ENCODE measurements around the gene CPSF4L. TPM values are rescaled to one million over a fixed set of nuclear protein-coding genes. Genes with fewer than 3 reads are reported as not detected.

CPSF4L gene
- total RNA-seq, 2 experiments from 2014 or later, result not detected

DNA sequence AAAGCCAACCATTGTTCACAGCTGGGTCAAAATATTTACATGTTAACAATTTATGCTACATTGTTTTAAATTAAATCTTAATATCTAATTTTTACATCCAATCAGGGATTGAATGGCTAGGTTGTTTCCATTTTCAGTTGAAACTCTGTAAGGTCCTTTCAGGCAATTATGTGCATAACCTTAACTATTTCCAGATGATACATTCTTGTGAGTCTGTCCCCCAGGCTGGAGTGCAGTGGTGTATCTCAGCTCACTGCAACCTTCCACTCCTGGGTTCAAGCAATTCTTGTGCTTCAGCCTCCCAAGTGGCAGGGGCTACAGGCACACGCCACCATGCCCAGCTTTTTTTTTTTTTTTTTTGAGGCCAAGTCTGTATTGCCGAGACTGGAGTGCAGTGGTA lies 39.7 kb upstream of the CPSF4L start:
- Mint-ChIP-seq H3K27me3 (ENCODE audit: low read depth) (peaks cover 6% of the 10 kb centered on the region), H3K4me1 (ENCODE audit: low read depth) (peaks cover 2% of the 10 kb centered on the region), H3K4me3 (no peak overlapping the region), H3K36me3 (ENCODE audit: low read depth) (no peaks in the 10 kb centered on the region), H3K9me3 (no peaks in the 10 kb centered on the region), H3K27ac (no peak overlapping the region)
- CTCF ChIA-PET, result interaction anchor here (0.6 to 1.1 kb wide), 3 partner anchors 10 to 78 kb away, joined by 3 read pairs; no protein-coding TSS in a partner anchor
- no peak for DNase-seq
- intact Hi-C loops (cut with micrococcal nuclease), result no loop called here

- CTCF ChIA-PET, result no interaction called here
- no peak overlapping the region for H3K27ac Mint-ChIP-seq
- H3K36me3 Mint-ChIP-seq (ENCODE audit: low read depth), result no peaks in the 10 kb centered on the region
- H3K4me1 Mint-ChIP-seq (ENCODE audit: low read depth), result peaks cover 2% of the 10 kb centered on the region
- no peak for DNase-seq
- H3K9me3 Mint-ChIP-seq, result no peaks in the 10 kb centered on the region
- no peak overlapping the region for H3K4me3 Mint-ChIP-seq
- peaks cover 6% of the 10 kb centered on the region for H3K27me3 Mint-ChIP-seq (ENCODE audit: low read depth)
- intact Hi-C loops (cut with micrococcal nuclease), result no loop called here
Observed at GRCh38 chr17:73300392-73300791, 38.7 kb upstream of the CPSF4L start.

DNA sequence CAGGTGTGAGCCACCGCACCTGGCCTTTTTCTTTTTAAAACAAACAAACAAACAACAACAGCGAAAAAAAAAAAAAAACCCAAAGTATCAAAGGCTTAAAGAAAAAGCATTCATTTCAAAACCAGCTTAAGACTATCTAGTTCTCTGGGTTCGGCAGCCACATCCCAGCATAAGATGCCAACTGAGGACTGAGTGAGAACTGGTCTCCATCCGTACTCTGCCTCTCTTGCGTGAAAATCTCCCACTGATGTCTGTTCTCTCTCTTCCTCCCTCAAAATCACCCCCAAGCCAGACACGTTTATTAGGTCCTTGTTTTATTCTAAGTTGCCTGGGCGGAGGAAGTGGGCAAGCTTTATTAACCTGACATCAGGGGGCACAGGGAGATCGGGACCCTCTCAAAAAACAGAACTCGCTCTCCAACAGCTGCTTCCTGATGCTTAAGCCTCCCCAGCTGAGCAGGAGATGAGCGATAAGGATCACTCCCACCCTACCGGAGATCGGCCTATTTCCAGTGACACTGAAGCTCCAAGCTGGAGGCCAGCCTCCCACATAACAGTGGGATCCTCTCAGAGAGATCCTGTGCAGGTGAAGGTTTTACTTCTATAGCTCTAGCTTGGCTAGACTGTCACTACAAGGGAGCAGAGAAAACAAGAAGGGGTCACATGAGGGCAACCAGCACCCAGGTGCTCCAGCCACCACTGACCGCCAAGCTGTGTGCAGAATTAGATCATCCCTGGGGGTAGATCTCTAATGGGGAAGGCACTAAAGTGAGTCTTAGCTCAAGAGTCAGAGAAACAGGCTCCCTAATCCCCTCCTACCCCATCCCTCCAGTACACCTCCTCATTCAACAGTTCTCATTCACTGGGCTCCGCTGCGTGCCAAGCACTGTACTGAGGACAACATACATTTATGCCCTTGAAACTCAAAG lies 36.5 kb upstream of the CPSF4L start:
- H3K4me1 Mint-ChIP-seq (ENCODE audit: low read depth), result no peaks in the 10 kb centered on the region
- no peak overlapping the region for H3K27ac Mint-ChIP-seq
- intact Hi-C loops (cut with micrococcal nuclease), result no loop called here
- H3K27me3 Mint-ChIP-seq (ENCODE audit: low read depth), result no peaks in the 10 kb centered on the region
- no peaks in the 10 kb centered on the region for H3K36me3 Mint-ChIP-seq (ENCODE audit: low read depth)
- CTCF ChIA-PET, result interaction anchor here (0.8 to 1.2 kb wide), 2 partner anchors 12 to 42 kb away, joined by 4 read pairs; no protein-coding TSS in a partner anchor
- H3K9me3 Mint-ChIP-seq, result no peaks in the 10 kb centered on the region
- no peak overlapping the region for H3K4me3 Mint-ChIP-seq
- DNase-seq, result no peak

DNA sequence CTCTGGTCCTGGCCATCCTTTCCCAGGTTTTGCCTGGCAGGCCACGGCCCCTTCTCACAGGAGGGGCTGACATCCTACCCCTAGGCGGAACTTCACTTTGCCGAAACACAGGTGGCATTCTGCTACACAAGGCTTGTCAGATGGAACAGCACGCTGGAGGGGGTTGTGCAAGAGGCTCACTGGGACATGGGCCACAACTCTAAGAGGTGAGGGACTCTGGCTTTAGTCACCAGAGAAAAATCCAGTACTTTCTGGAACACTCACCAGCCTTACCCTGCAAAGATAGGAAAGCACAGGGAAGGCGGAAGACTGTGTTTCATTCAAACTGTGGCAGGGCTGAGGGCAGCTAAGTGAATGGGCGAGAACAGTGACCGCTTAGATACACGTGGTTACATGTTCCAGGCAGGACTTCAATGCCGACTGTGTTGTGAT lies 31.8 kb upstream of the CPSF4L start:
- Mint-ChIP-seq H3K27me3 (ENCODE audit: low read depth) (no peaks in the 10 kb centered on the region), H3K9me3 (no peaks in the 10 kb centered on the region), H3K4me3 (no peak overlapping the region), H3K36me3 (ENCODE audit: low read depth) (no peaks in the 10 kb centered on the region), H3K4me1 (ENCODE audit: low read depth) (peaks cover 7% of the 10 kb centered on the region), H3K27ac (no peak overlapping the region)
- CTCF ChIA-PET, result no interaction called here
- intact Hi-C loops (cut with micrococcal nuclease), result no loop called here
- no peak for DNase-seq

- Mint-ChIP-seq H3K4me3 (no peak overlapping the region), H3K27ac (no peak overlapping the region), H3K4me1 (ENCODE audit: low read depth) (peaks cover 7% of the 10 kb centered on the region), H3K27me3 (ENCODE audit: low read depth) (no peaks in the 10 kb centered on the region), H3K36me3 (ENCODE audit: low read depth) (no peaks in the 10 kb centered on the region), H3K9me3 (no peaks in the 10 kb centered on the region)
- CTCF ChIA-PET, result no interaction called here
- DNase-seq, result no peak
- intact Hi-C loops (cut with micrococcal nuclease), result no loop called here
Observed at GRCh38 chr17:73293031-73293430, 31.4 kb upstream of the CPSF4L start.

DNA sequence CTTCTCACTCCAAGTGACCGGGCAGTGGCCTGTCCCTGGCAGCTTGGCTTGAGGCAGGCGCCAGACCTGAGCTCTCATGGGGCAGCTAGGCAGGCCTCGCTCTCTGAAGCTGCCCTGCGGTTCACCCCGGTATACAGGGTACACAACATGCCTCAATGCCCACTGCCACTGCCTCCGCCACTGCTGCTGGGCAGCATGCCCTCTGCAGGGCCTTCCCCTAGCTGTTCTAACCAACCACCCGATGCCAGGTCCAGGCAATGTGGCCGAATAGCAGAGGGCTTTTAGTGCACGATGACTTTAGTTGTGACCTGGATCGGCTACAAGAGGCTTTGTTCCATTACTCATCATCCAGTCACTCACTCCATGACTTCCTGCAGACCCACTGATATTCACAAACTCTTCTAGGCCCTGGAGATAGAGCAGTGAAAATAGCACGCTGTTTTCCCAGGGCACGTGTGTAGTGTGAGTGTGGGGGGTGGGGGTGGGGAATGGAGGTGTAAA lies 30.4 kb upstream of the CPSF4L start:
- H3K36me3 Mint-ChIP-seq (ENCODE audit: low read depth), result no peaks in the 10 kb centered on the region
- H3K4me3 Mint-ChIP-seq, result no peak overlapping the region
- no peaks in the 10 kb centered on the region for H3K9me3 Mint-ChIP-seq
- CTCF ChIA-PET, result no interaction called here
- H3K27me3 Mint-ChIP-seq (ENCODE audit: low read depth), result no peaks in the 10 kb centered on the region
- intact Hi-C loops (cut with micrococcal nuclease), result no loop called here
- H3K27ac Mint-ChIP-seq, result no peak overlapping the region
- no peak for DNase-seq
- peaks cover 7% of the 10 kb centered on the region for H3K4me1 Mint-ChIP-seq (ENCODE audit: low read depth)

- no peak for DNase-seq
- intact Hi-C loops (cut with micrococcal nuclease), result no loop called here
- H3K27ac Mint-ChIP-seq, result no peak overlapping the region
Observed at GRCh38 chr17:73291260-73291801, 29.7 kb upstream of the CPSF4L start.

DNA sequence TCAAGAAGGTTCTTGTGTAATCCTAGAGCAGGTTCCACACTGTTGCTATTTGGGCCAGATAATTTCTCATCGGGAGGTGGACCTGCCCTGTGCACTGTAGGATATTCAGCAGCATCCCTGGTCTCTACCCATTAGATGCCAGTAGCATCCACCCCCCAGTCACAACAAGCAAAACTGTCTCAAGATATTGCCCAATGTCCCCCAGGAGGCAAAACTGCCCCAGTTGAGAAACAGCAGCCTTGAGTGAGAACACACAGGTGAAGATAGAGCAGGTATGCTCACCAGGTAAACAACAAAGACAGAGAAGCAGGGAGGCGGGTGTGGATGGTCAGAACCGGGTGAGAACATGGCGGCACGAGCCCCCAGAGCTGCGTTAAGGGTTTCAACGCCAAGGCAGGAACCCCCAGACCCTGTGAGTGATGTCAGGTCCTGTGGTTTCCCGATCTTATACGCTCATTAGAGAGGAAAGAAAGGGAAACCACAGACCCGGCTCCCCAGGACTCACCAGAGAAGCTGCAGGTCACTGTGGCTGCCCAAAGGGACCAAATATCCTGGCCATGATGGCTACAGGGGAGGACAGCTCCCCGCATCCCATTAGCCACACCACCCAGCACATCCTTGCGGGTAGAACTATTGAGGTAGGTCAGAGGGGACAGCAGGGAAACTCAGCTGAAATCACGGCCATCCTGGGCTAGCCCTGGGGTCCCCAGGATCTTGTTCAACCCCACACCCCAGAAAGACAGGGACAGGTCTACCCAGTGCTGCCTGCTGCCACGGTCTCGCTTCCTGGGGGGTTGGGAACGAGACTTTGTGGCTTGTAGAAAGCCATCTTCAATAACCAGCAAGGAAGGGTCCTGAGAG lies 28.9 kb upstream of the CPSF4L start:
- intact Hi-C loops (cut with micrococcal nuclease), result no loop called here
- no peaks in the 10 kb centered on the region for H3K36me3 Mint-ChIP-seq (ENCODE audit: low read depth)
- H3K27me3 Mint-ChIP-seq (ENCODE audit: low read depth), result no peaks in the 10 kb centered on the region
- H3K4me3 Mint-ChIP-seq, result no peak overlapping the region
- no peak for DNase-seq
- no peaks in the 10 kb centered on the region for H3K9me3 Mint-ChIP-seq
- peaks cover 7% of the 10 kb centered on the region for H3K4me1 Mint-ChIP-seq (ENCODE audit: low read depth)
- CTCF ChIA-PET, result interaction anchor here (0.6 to 1.1 kb wide), 3 partner anchors 11 to 79 kb away, joined by 3 to 4 read pairs (median 3); no protein-coding TSS in a partner anchor
- no peak overlapping the region for H3K27ac Mint-ChIP-seq

More at GRCh38 chr17:73291260-73291801, 29.7 kb upstream of the CPSF4L start:
- CTCF ChIA-PET, result interaction anchor here (0.6 to 1.1 kb wide), 3 partner anchors 10 to 78 kb away, joined by 3 to 4 read pairs (median 3); no protein-coding TSS in a partner anchor
- Mint-ChIP-seq H3K4me1 (ENCODE audit: low read depth) (peaks cover 7% of the 10 kb centered on the region), H3K27me3 (ENCODE audit: low read depth) (no peaks in the 10 kb centered on the region), H3K4me3 (no peak overlapping the region), H3K36me3 (ENCODE audit: low read depth) (no peaks in the 10 kb centered on the region), H3K9me3 (no peaks in the 10 kb centered on the region)

GRCh38 chr17:73289549-73290254 lies 28.0 kb upstream of the CPSF4L start:
- CTCF ChIA-PET, result no interaction called here
- Mint-ChIP-seq H3K27ac (no peak overlapping the region), H3K36me3 (ENCODE audit: low read depth) (no peaks in the 10 kb centered on the region), H3K27me3 (ENCODE audit: low read depth) (no peaks in the 10 kb centered on the region), H3K9me3 (no peaks in the 10 kb centered on the region), H3K4me1 (ENCODE audit: low read depth) (peaks cover 7% of the 10 kb centered on the region), H3K4me3 (no peak overlapping the region)
- intact Hi-C loops (cut with micrococcal nuclease), result no loop called here
- DNase-seq, result no peak

- no peak overlapping the region for H3K4me3 Mint-ChIP-seq
- no peaks in the 10 kb centered on the region for H3K9me3 Mint-ChIP-seq
- intact Hi-C loops (cut with micrococcal nuclease), result no loop called here
- CTCF ChIA-PET, result interaction anchor here (0.5 to 0.9 kb wide), 2 partner anchors 22 to 81 kb away, joined by 4 read pairs; no protein-coding TSS in a partner anchor
- peaks cover 7% of the 10 kb centered on the region for H3K4me1 Mint-ChIP-seq (ENCODE audit: low read depth)
- no peak overlapping the region for H3K27ac Mint-ChIP-seq
- DNase-seq, result no peak
- no peaks in the 10 kb centered on the region for H3K27me3 Mint-ChIP-seq (ENCODE audit: low read depth)
- H3K36me3 Mint-ChIP-seq (ENCODE audit: low read depth), result no peaks in the 10 kb centered on the region
Observed at GRCh38 chr17:73288534-73289302, 27.0 kb upstream of the CPSF4L start.

GRCh38 chr17:73286863-73287296 lies 25.2 kb upstream of the CPSF4L start:
- no peak overlapping the region for H3K4me3 Mint-ChIP-seq
- intact Hi-C loops (cut with micrococcal nuclease), result no loop called here

More at GRCh38 chr17:73286863-73287296, 25.2 kb upstream of the CPSF4L start:
- no peaks in the 10 kb centered on the region for H3K36me3 Mint-ChIP-seq (ENCODE audit: low read depth)
- no peak overlapping the region for H3K27ac Mint-ChIP-seq
- H3K9me3 Mint-ChIP-seq, result no peaks in the 10 kb centered on the region
- CTCF ChIA-PET, result no interaction called here
- no peak for DNase-seq
- no peaks in the 10 kb centered on the region for H3K27me3 Mint-ChIP-seq (ENCODE audit: low read depth)
- peaks cover 7% of the 10 kb centered on the region for H3K4me1 Mint-ChIP-seq (ENCODE audit: low read depth)
